K562 (cell line): ENCODE data around the gene STX1B. TPM values are rescaled to one million over a fixed set of nuclear protein-coding genes. Genes with fewer than 3 reads are reported as not detected.

Experiments used
- FOXK2 ChIP-seq, 2 experiments: fragments of 450-650 bp; IDR thresholded peaks in 1 of 2; conservative IDR thresholded peaks in 1 of 2; 2 replicates each; pipeline ENCODE4 v1.6.1; 2016; ENCODE audit warnings: low read depth in 2 of 2, mild to moderate bottlenecking in 1 of 2
- GABPA ChIP-seq: fragments of 200-800 bp; sonication (Bioruptor generic); conservative IDR thresholded peaks from 2 replicates; pipeline ENCODE4 v1.6.1; 2016; ENCODE audit warnings: low read depth, missing genetic modification characterization, missing compliant biosample characterization
- GATA2 ChIP-seq: sonication (generic); formaldehyde crosslinking; IDR thresholded peaks from 2 replicates; pipeline ENCODE4 v1.4.0; 2020; ENCODE audit warnings: mild to moderate bottlenecking, missing genetic modification reagents
- ILK ChIP-seq: fragments of 450-650 bp; IDR thresholded peaks from 2 replicates; pipeline ENCODE4 v1.6.1; 2016; ENCODE audit warnings: missing genetic modification characterization, low read depth, mild to moderate bottlenecking, missing compliant biosample characterization, moderate library complexity, borderline replicate concordance
- L3MBTL2 ChIP-seq: fragments of 450-650 bp; IDR thresholded peaks from 2 replicates; pipeline ENCODE4 v1.6.1; 2016; ENCODE audit warnings: mild to moderate bottlenecking, moderate library complexity
- MAFF ChIP-seq: IDR thresholded peaks from 2 replicates; pipeline ENCODE4 v1.6.1; 2012; ENCODE audit warnings: low read length, improper control_type of control experiment
- NFXL1 ChIP-seq: fragments of 450-650 bp; formaldehyde crosslinking; IDR thresholded peaks from 2 replicates; pipeline ENCODE4 v1.4.0; 2021; ENCODE audit warnings: mild to moderate bottlenecking
- NR2C2 ChIP-seq, 2 experiments: fragments of 200-800 bp in 1 of 2; sonication (Bioruptor generic) in 1 of 2; sonication (generic) in 1 of 2; formaldehyde crosslinking in 1 of 2; IDR thresholded peaks; 2 replicates each; pipeline versions ENCODE4 v1.6.1 to v1.8.0; 2016 to 2022; ENCODE audit warnings: mild to moderate bottlenecking in 1 of 2, missing compliant biosample characterization in 1 of 2, missing genetic modification characterization in 1 of 2, missing genetic modification reagents in 1 of 2
- PRPF4 ChIP-seq: fragments of 200-400 bp; formaldehyde crosslinking; IDR thresholded peaks from one replicate; pipeline ENCODE4 v1.6.1; 2017; ENCODE audit warnings: low read length, low read depth, mild to moderate bottlenecking; ENCODE audit not compliant: insufficient read depth, poor library complexity, severe bottlenecking
- SMARCA5 ChIP-seq: fragments of 450-650 bp; IDR thresholded peaks from 2 replicates; pipeline ENCODE4 v1.6.1; 2016
- SMARCE1 ChIP-seq: fragments of 450-650 bp; IDR thresholded peaks from 2 replicates; pipeline ENCODE4 v1.7.1; 2016; ENCODE audit warnings: mild to moderate bottlenecking
- SNRNP70 ChIP-seq: fragments of 200-400 bp; formaldehyde crosslinking; optimal IDR thresholded peaks from 2 replicates; pipeline ENCODE3; 2017; ENCODE audit warnings: low read depth, low read length
- TBP ChIP-seq: optimal IDR thresholded peaks from 2 replicates; pipeline ENCODE3; 2011; ENCODE audit warnings: low read depth, low read length, improper control_type of control experiment
- ZKSCAN1 ChIP-seq: fragments of 150-350 bp; IDR thresholded peaks from 2 replicates; pipeline ENCODE4 v1.6.1; 2016; ENCODE audit warnings: low read depth, low read length
- ZNF354B ChIP-seq: fragments of 250-450 bp; sonication (Bioruptor Pico); IDR thresholded peaks from 2 replicates; pipeline ENCODE4 v1.4.0; 2020
- polyA plus RNA-seq, 8 experiments: library from polyadenylated mRNA; depleted of rRNA in 4 of 8; stranded (reverse) in 5 of 8; unstranded in 3 of 8; fragments of >200 nt; fragmentation: Nextera tagmentation in 2 of 8; fragmentation: Illumina TruSeq in 1 of 8; extraction: Ambion mirVana in 2 of 8; extraction: Trizol in 1 of 8; gene quantifications; 2 replicates each; pipeline versions ENCODE4 v1.2.1 to v1.2.3, GENCODE V29; 2011 to 2014; ENCODE audit warnings: inconsistent platforms in 1 of 8, missing spikeins in 1 of 8
- total RNA-seq, 7 experiments: library from RNA; depleted of rRNA in 6 of 7; stranded (reverse); fragments of >200 nt in 6 of 7; fragmentation: Illumina TruSeq in 2 of 7; extraction: Trizol in 2 of 7; gene quantifications; 2 replicates each; pipeline versions ENCODE4 v1.2.1 to v1.2.3, GENCODE V29; 2011 to 2021; ENCODE audit warnings: low replicate concordance in 1 of 7
- TF ChIP-seq, protein P1 (sequence below): fragments of 450-650 bp; IDR thresholded peaks from 2 replicates; pipeline ENCODE4 v1.6.1; 2017; ENCODE audit warnings: antibody characterized with exemption
- TF ChIP-seq, protein P2 (sequence below): IDR thresholded peaks from 3 replicates; pipeline ENCODE4 v1.6.1; 2011; ENCODE audit warnings: borderline replicate concordance, mild to moderate bottlenecking; ENCODE audit not compliant: insufficient read length, insufficient read depth
- TF ChIP-seq, protein P3 (sequence below): fragments of 450-650 bp; IDR thresholded peaks from 2 replicates; pipeline ENCODE4 v1.6.1; 2018; ENCODE audit warnings: mild to moderate bottlenecking, low read depth; ENCODE audit not compliant: partially characterized antibody
- TF ChIP-seq, protein P4 (sequence below): sonication (generic); formaldehyde crosslinking; IDR thresholded peaks from 2 replicates; pipeline ENCODE4 v1.8.0; 2023; ENCODE audit warnings: mild to moderate bottlenecking, missing genetic modification reagents

STX1B gene
- total and polyA plus RNA-seq, 9 of the 15 experiments (the other 6 are each of a cell fraction or from before 2014, with no cell fraction given), result 0.07 to 2.5 (median 0.86) TPM

DNA sequence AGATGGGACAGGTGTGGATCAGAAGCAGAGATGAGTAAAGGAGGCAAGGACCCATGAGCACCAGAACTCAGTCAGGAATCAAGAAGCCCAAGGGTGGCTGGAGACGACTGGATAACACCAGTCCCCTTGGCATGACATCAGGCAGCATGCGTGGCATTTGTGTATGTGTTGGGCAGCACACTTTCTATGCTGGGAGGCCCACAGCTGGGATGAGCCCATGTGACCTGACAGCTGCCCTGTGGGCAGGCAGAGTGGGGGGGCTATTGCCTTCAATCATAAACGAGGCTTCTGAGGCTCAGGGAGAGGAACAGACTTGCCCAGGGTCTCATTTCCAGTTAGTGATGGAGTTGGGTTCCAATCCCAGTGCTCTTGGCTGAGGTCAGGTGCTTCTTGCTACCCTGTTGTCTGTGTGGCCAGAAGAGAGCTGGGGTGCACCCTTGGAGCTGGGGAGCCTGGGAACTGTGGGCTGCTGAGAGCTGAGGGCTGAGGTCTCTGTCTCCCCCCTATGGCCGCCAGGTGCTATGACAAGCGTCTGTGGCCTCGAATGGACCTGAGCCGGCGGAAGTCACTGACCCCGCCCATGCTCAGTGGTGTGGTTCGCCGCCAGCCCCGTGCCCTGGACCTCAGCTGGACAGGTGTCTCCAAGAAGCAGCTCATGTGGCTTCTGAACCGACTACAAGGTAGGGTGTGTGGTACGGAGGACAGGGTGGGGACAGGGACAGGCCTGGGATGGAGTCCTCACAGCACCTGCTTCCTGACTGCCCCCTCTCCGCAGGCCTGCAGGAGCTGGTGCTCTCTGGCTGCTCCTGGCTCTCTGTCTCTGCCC is 68.6 kb downstream of the STX1B start (continued):
- no peak for TF ChIP-seq ILK
- TF ChIP-seq PRPF4, result no peak
- no peak for TF ChIP-seq FOXK2 (conservative IDR thresholded peaks at IDR 0.05 in 1 of 2, IDR thresholded peaks at IDR 0.05 in 1 of 2; ENCODE audit: low read depth in 2 of 2)
- TF ChIP-seq, protein P1, sequence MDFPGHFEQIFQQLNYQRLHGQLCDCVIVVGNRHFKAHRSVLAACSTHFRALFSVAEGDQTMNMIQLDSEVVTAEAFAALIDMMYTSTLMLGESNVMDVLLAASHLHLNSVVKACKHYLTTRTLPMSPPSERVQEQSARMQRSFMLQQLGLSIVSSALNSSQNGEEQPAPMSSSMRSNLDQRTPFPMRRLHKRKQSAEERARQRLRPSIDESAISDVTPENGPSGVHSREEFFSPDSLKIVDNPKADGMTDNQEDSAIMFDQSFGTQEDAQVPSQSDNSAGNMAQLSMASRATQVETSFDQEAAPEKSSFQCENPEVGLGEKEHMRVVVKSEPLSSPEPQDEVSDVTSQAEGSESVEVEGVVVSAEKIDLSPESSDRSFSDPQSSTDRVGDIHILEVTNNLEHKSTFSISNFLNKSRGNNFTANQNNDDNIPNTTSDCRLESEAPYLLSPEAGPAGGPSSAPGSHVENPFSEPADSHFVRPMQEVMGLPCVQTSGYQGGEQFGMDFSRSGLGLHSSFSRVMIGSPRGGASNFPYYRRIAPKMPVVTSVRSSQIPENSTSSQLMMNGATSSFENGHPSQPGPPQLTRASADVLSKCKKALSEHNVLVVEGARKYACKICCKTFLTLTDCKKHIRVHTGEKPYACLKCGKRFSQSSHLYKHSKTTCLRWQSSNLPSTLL, result no peak
- TF ChIP-seq ZNF354B (CRISPR knock-in tag), result no peak
- TF ChIP-seq SNRNP70, result no peak
- TF ChIP-seq, protein P2, sequence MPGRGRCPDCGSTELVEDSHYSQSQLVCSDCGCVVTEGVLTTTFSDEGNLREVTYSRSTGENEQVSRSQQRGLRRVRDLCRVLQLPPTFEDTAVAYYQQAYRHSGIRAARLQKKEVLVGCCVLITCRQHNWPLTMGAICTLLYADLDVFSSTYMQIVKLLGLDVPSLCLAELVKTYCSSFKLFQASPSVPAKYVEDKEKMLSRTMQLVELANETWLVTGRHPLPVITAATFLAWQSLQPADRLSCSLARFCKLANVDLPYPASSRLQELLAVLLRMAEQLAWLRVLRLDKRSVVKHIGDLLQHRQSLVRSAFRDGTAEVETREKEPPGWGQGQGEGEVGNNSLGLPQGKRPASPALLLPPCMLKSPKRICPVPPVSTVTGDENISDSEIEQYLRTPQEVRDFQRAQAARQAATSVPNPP, result no peak
- TF ChIP-seq GATA2 (CRISPR knock-in tag), result no peak
- peak; percentile 36 for TF ChIP-seq TBP
- TF ChIP-seq SMARCE1, result no peak
- TF ChIP-seq GABPA (tag), result peak; percentile 35; the same call in 1 of the 2 replicates
- TF ChIP-seq NR2C2 (CRISPR knock-in tag; IDR thresholded peaks at IDR 0.05), result no peak
- no peak for TF ChIP-seq NR2C2 (tag; IDR thresholded peaks at IDR 0.05)
- no peak for TF ChIP-seq NFXL1 (CRISPR knock-in tag)
- no peak for TF ChIP-seq ZKSCAN1
- TF ChIP-seq SMARCA5, result 0 out of 2 replicates have a peak, but pooled peaks have one; percentile 12
- TF ChIP-seq, protein P3, sequence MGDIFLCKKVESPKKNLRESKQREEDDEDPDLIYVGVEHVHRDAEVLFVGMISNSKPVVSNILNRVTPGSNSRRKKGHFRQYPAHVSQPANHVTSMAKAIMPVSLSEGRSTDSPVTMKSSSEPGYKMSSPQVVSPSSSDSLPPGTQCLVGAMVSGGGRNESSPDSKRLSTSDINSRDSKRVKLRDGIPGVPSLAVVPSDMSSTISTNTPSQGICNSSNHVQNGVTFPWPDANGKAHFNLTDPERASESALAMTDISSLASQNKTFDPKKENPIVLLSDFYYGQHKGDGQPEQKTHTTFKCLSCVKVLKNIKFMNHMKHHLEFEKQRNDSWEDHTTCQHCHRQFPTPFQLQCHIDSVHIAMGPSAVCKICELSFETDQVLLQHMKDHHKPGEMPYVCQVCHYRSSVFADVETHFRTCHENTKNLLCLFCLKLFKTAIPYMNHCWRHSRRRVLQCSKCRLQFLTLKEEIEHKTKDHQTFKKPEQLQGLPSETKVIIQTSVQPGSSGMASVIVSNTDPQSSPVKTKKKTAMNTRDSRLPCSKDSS, result no peak
- peak; percentile 39; the same call in 1 of the 2 replicates for TF ChIP-seq L3MBTL2
- TF ChIP-seq, protein P4, sequence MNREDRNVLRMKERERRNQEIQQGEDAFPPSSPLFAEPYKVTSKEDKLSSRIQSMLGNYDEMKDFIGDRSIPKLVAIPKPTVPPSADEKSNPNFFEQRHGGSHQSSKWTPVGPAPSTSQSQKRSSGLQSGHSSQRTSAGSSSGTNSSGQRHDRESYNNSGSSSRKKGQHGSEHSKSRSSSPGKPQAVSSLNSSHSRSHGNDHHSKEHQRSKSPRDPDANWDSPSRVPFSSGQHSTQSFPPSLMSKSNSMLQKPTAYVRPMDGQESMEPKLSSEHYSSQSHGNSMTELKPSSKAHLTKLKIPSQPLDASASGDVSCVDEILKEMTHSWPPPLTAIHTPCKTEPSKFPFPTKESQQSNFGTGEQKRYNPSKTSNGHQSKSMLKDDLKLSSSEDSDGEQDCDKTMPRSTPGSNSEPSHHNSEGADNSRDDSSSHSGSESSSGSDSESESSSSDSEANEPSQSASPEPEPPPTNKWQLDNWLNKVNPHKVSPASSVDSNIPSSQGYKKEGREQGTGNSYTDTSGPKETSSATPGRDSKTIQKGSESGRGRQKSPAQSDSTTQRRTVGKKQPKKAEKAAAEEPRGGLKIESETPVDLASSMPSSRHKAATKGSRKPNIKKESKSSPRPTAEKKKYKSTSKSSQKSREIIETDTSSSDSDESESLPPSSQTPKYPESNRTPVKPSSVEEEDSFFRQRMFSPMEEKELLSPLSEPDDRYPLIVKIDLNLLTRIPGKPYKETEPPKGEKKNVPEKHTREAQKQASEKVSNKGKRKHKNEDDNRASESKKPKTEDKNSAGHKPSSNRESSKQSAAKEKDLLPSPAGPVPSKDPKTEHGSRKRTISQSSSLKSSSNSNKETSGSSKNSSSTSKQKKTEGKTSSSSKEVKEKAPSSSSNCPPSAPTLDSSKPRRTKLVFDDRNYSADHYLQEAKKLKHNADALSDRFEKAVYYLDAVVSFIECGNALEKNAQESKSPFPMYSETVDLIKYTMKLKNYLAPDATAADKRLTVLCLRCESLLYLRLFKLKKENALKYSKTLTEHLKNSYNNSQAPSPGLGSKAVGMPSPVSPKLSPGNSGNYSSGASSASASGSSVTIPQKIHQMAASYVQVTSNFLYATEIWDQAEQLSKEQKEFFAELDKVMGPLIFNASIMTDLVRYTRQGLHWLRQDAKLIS, result no peak
- no peak for TF ChIP-seq MAFF
